Measurements from ENCODE around the gene FSTL3.

DNA sequence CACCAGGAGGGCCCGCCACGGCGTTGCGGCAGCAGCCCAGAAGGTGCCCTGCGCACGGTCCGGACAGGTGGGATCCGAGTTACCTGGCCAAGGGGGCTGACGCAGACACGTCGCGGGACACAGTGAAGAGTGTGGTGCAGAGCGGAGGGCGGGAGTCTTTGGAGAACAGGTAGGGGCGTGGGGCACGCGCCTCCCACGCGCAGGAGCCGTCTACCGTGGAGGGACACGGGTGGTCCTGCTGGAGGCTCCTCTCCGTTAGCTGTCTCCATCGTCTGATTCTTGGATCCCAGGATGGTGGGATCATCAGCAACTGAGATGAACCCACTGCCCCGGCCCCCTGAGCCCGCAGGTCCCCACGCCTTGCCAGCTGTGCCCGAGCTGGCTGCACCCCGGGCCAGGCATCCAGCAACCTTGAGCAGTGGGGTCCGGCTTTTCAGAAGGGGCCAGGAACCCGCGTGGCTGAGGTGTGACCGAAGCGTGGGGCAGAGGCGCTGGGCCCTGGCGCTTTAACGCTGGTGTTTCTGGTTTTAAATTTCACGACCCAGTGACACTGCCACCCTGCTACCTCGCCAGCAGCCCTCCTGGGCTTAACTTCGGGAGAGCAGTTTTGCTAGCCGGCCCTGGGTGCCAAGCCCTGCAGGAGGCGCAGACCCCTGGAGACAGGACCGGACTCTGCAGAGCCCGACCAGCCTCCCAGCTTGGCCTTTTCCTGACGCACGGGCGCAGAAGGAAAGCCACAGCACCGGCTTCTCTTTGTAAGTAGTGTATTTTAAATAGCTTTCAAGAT, 29.2 kb upstream of the FSTL3 start:
- TF ChIP-seq, protein P1, sequence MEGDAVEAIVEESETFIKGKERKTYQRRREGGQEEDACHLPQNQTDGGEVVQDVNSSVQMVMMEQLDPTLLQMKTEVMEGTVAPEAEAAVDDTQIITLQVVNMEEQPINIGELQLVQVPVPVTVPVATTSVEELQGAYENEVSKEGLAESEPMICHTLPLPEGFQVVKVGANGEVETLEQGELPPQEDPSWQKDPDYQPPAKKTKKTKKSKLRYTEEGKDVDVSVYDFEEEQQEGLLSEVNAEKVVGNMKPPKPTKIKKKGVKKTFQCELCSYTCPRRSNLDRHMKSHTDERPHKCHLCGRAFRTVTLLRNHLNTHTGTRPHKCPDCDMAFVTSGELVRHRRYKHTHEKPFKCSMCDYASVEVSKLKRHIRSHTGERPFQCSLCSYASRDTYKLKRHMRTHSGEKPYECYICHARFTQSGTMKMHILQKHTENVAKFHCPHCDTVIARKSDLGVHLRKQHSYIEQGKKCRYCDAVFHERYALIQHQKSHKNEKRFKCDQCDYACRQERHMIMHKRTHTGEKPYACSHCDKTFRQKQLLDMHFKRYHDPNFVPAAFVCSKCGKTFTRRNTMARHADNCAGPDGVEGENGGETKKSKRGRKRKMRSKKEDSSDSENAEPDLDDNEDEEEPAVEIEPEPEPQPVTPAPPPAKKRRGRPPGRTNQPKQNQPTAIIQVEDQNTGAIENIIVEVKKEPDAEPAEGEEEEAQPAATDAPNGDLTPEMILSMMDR (IDR thresholded peaks at IDR 0.05 in 2 of 3, conservative IDR thresholded peaks at IDR 0.05 in 1 of 3; ENCODE audit: borderline replicate concordance in 1 of 3, insufficient read depth in 1 of 3, low read depth in 2 of 3, low read length in 2 of 3) = no peak
- no peak for TF ChIP-seq EZH2 (IDR thresholded peaks at IDR 0.05)
- TF ChIP-seq, protein P2, sequence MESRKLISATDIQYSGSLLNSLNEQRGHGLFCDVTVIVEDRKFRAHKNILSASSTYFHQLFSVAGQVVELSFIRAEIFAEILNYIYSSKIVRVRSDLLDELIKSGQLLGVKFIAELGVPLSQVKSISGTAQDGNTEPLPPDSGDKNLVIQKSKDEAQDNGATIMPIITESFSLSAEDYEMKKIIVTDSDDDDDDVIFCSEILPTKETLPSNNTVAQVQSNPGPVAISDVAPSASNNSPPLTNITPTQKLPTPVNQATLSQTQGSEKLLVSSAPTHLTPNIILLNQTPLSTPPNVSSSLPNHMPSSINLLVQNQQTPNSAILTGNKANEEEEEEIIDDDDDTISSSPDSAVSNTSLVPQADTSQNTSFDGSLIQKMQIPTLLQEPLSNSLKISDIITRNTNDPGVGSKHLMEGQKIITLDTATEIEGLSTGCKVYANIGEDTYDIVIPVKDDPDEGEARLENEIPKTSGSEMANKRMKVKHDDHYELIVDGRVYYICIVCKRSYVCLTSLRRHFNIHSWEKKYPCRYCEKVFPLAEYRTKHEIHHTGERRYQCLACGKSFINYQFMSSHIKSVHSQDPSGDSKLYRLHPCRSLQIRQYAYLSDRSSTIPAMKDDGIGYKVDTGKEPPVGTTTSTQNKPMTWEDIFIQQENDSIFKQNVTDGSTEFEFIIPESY (IDR thresholded peaks at IDR 0.05; ENCODE audit: extremely low read depth, insufficient replicate concordance, low read length) = no peak
- no peak for TF ChIP-seq CBX3 (IDR thresholded peaks at IDR 0.05; ENCODE audit: low read depth)
- TF ChIP-seq RAD21 (IDR thresholded peaks at IDR 0.05; ENCODE audit: low read depth) = no peak
- no peak for TF ChIP-seq EZH2phosphoT487 (IDR thresholded peaks at IDR 0.05; ENCODE audit: borderline replicate concordance)
- TF ChIP-seq POLR2AphosphoS5 (IDR thresholded peaks at IDR 0.05; ENCODE audit: low read depth, low read length) = no peak
- no peak for TF ChIP-seq YY1 (IDR thresholded peaks at IDR 0.05; ENCODE audit: extremely low read depth, insufficient replicate concordance, low read depth, low read length)
